NCI-H187 (cell line): ENCODE results near the gene SLC24A1.
"Not testable (repeated sequence)": the region's sequence is repeated elsewhere in the genome, so short reads cannot be mapped to it uniquely, and the experiment has no call there.

Experiments used
- DNase-seq, 2 experiments: peaks; one replicate each; lab custom pipeline; 2025; lab: John Stamatoyannopoulos, UW

SLC24A1 gene

GRCh38 chr15:65621638-65622037, at the start of gene SLC24A1:
SLC24A1 (plus strand) TSS chr15:65621938; CDS start chr15:65624081, 2,143 bp downstream.
- no peak for DNase-seq

GRCh38 chr15:65571971-65572370, 49.8 kb upstream of the SLC24A1 start:
- DNase-seq, result no peak

DNA sequence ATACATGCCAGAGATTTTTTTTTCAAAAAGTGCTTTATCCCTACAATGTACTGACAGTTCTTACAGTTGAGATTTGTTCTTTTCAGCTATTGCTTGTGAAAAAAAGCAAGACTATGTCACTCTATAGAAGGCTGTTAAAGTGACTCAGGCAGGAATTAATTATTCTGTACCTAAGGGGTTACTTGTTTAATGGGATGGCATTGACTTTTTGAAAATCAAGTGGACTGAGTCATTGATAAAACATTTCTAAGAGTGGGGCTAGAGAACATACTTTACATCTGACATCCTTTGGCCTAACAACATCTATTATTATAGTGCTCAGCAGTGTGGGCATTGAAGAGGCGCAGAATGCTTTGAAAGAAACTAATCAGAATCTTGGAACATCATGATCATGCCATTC, 45.1 kb upstream of the SLC24A1 start:
- DNase-seq, result no peak

DNA sequence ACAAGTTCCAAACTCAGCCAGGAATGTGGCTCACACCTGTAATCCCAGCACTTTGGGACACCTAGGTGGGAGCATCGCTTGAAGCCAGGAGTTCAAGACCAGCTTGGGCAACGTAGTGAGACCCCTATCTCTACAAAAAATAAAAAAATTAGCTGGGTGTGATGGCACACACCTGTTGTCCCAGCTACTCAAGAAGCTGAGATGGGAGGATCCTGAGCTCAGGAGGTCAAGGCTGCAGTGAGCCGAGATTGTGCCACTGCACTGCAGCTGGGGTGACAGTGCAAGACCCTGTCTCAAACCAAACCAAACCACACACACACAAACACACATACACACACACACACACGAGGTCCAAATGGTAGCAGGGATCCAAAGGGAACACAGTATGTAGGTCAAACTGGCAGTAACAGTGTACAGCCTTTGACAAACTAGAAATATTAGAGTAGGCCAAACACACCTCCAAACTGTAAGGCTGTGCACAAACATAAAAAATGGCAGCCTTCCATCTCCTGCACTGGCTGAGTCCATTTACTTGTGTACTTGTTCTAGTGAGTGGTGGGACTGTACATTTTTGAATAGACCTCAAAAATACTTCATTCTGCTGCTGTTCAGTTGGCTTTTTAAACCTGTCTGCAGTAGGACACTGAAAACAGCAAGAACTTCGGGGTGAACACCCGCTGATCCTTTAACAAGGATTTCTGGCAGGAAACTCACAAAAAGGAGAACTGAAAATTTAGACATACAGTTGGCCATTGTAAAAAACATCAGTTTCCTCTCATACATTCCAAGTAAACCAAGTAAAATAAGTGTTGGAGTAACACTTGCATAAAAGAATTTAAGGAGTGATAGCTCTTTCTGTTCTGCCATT, 44.4 kb upstream of the SLC24A1 start:
- DNase-seq, result no peak

- DNase-seq, result no peak
These were observed 42.6 kb upstream of the SLC24A1 start for GRCh38 chr15:65578904-65579728.

GRCh38 chr15:65579762-65580161, 42.0 kb upstream of the SLC24A1 start:
- DNase-seq, result no peak

GRCh38 chr15:65580287-65580686, 41.5 kb upstream of the SLC24A1 start:
- DNase-seq, result no peak

- DNase-seq, result no peak
These were observed 38.0 kb upstream of the SLC24A1 start for GRCh38 chr15:65583701-65584100.

GRCh38 chr15:65584241-65584640, 37.5 kb upstream of the SLC24A1 start:
- no peak for DNase-seq

DNA sequence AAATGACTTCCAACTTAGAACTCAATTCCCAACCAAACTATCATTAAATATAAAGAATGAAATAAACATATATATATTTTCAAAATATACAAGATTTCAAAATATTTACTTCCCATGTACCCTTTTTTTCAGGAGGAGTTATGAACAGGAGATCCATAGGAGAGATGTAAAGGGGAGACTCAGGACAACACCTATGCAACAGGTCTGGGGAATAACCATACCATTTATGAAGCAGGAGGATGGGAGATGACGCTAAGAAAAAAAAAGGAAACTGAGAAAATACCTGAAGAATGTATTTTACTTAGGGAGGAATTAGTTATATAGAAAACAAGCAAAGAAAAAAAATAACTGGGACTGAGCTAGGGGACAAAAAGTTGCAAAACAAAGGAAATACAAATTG, 34.6 kb upstream of the SLC24A1 start:
- no peak for DNase-seq

DNA sequence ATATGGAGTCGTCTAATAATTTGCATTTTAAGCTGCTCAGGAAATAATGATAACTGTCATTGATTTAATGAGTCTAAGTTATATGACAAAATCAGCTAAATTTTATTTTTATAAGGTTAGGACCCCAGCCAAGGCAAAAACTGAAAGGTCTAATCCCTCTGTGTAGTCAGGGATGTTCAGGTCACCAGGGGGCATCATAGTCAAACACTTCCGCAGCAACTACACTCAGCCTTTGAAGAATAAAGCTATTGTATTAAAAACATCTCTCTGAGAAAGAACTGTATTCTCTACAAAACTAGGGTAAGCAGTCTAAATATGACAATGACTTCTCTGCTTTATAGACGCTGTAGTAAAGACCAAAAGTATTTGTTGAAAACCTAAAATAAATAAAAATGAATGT, 25.8 kb upstream of the SLC24A1 start:
- no peak for DNase-seq

- no peak for DNase-seq
These were observed 23.3 kb upstream of the SLC24A1 start for GRCh38 chr15:65598468-65598867.

DNA sequence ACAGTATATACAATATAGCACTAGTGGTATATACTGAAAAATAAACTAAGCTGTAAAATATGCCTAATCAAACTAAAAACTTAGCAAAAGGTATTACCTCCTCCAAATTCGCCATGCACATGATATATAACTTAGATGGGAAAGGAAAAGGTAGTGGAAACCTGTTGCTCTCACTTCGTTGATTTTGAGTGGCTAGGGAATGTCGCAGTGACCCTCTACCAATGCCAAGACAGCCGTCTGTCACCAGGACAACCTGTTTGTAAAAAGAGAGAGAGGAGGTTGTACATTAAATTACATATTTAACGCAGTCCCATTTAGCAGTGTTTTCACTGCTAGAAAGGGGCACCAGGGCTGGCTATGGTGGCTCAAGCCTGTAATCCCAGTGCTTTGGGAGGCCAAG, 22.1 kb upstream of the SLC24A1 start:
- no peak for DNase-seq

DNA sequence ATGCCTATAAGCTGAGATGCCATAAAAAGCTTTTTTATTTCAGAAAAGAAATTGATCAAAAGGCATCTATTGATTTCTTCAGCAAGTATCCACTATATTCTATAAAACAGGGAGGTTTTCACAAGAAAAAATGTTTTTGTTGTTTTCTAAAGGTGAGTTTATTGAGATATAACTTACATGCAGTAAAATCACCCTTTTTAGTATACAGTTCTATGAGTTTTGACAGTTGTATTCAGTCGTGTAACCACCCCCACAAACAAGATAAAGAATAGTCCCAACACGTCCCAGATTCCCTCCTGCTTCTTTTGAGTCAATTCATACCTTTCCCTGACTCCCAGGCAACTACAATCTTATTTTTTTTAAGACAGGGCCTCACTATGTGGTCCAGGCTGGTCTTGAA, 18.6 kb upstream of the SLC24A1 start:
- DNase-seq, result no peak

DNA sequence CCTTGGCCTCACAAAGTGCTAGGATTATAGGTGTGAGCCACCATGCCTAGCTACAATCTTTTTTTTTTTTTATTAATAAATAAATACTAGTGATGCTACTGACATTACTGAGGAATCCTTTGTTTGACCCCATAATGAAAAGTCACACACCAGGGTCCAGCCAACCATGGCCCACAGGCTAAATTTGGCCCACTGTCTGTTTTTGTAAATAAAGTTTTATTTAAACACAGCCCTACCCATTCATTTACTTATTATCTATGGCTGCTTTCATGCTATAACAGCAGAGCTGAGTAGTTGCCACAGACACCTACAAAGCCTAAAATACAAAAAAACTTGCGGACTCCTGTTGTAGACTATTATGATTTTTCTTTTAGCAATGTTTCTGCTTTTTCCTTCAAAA, 18.2 kb upstream of the SLC24A1 start:
- DNase-seq, result no peak

DNA sequence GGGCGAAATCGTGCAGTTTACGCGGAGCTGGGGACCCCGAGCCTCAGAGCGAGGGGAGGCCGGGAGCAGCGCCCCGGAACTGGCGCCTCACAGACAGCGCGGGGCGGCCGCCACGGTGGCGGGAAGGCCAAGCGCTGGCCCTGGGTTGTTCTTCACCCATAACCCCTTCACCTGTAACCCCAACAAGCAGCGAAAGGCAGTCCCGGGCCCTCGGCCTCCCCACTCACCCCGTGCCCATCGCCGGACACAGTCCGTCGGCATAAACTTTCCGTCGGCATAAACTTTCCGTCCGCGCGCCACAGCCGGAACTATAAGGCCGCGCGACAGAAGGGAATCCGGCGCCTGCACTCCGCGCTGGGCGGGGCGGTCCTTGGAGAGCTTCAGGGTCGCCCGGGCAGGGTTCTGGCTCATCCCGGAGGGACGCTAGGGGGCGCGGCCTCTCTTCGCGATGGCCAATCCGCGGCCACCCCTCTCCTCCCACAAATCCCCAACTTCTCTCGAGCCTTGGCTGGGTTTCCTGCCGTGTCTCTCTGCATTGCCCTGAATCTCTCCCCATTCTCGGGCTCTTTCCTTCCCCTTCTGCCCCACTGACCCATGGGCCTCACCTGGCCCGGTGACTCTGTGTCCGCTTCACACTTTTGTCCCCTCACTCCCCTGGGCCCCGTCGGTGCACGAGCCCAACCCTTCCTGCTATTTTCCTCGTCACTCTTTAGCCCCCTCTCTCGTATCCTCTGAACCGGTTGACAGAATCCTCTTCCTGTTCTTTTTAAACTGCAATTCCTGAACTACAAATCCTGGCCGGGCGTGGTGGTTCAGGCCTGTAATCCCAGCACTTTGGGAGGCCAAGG, 10.6 kb upstream of the SLC24A1 start, which contains the start of gene INTS14:
TSS of gene INTS14 (minus strand) at position 261 of the 848 bp plus-strand sequence. CDS start 3,751 bp downstream, outside the sequence.
- peak; percentile 86 to 90 for DNase-seq

DNA sequence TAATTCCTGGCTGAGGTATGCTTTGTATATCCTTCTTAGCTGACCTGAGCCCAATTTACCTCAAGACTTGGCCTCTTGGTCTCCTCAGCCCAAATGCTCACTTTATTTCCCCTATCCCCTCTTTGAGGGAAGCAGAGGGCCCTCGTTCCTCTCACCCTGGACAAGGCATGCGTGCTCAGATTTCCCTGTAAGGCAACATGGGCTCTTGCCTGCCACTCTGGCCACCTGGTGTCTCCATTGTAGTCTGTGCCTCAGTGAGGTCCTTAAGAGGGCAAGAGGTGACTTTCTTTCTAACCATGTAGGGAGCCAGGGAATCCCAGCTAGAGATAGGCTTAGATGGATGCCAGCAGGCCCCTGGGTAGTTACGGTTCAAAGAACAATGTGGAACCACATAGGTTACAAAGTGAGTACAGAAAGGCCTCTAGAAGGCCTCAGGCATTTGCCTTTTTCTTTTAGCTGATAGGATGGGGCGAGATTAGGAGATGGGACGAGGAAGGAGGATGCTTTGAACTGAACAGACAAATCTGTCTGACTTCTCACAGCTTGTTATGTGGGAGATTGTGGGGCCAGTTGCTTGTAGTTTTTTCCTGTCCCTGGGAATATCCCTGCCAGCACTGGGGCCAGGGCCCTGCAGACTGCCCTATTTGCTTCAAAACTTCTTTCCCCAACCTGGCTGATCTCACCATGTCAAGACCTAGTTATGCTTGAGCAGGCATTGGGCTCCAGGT, 9.7 kb upstream of the SLC24A1 start:
- no peak for DNase-seq

DNA sequence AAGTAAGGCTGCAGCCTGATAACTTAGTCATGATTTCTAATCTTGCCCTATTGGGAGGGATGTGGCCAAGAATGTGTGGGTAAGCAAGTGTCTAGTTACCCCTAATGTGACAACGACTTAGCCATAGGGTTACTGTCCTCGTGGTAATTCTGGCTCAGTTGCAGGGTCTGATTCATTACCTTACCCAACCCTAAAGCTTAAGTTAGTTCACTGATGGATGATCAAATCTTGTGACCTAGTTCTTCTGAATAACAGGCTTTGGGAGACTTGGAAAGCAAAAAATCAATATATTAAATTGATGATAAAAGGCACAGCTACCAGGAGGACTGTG, 9.2 kb upstream of the SLC24A1 start:
- no peak for DNase-seq

GRCh38 chr15:65612949-65613744, 8.6 kb upstream of the SLC24A1 start:
- DNase-seq, result no peak

GRCh38 chr15:65615887-65616286, 5.9 kb upstream of the SLC24A1 start:
- not testable (repeated sequence) for DNase-seq
